HepG2 (cell line): ENCODE data around the gene MCC. TPM values are rescaled to one million over a fixed set of nuclear protein-coding genes. Genes with fewer than 3 reads are reported as not detected.

Experiments used
- ARID4A ChIP-seq: sonication (generic); formaldehyde crosslinking; IDR thresholded peaks from 2 replicates; pipeline ENCODE4 v1.5.0; 2020; ENCODE audit warnings: mild to moderate bottlenecking, missing genetic modification reagents, borderline replicate concordance
- BORCS8-MEF2B ChIP-seq: sonication (generic); formaldehyde crosslinking; IDR thresholded peaks from 2 replicates; pipeline ENCODE4 v1.8.0; 2022; ENCODE audit warnings: mild to moderate bottlenecking, missing genetic modification reagents
- HMGXB3 ChIP-seq: sonication (generic); formaldehyde crosslinking; IDR thresholded peaks from 2 replicates; pipeline ENCODE4 v1.4.0; 2020; ENCODE audit warnings: missing genetic modification reagents, borderline replicate concordance
- KDM1A ChIP-seq: IDR thresholded peaks from 2 replicates; pipeline ENCODE4 v1.6.1; 2016; ENCODE audit warnings: missing compliant biosample characterization
- NFIC ChIP-seq: IDR thresholded peaks from 2 replicates; pipeline ENCODE4 v1.6.1; 2012; ENCODE audit warnings: mild to moderate bottlenecking, low read length, inconsistent platforms
- ZBTB46 ChIP-seq: sonication (generic); formaldehyde crosslinking; IDR thresholded peaks from 2 replicates; pipeline ENCODE4 v1.4.0; 2020; ENCODE audit warnings: mild to moderate bottlenecking, missing genetic modification reagents, borderline replicate concordance
- ZNF251 ChIP-seq: sonication (generic); formaldehyde crosslinking; IDR thresholded peaks from 2 replicates; pipeline ENCODE4 v1.9.0; 2021; ENCODE audit warnings: mild to moderate bottlenecking, missing genetic modification reagents
- ZNF296 ChIP-seq: sonication (generic); formaldehyde crosslinking; conservative IDR thresholded peaks from 2 replicates; pipeline ENCODE4 v1.5.0; 2020; ENCODE audit warnings: mild to moderate bottlenecking, missing genetic modification reagents
- ZNF550 ChIP-seq: sonication (generic); formaldehyde crosslinking; IDR thresholded peaks from 2 replicates; pipeline ENCODE4 v1.4.0; 2020; ENCODE audit warnings: mild to moderate bottlenecking, missing genetic modification reagents, borderline replicate concordance
- ZNF552 ChIP-seq: sonication (generic); formaldehyde crosslinking; IDR thresholded peaks from 2 replicates; pipeline ENCODE4 v1.9.0; 2022; ENCODE audit warnings: missing genetic modification reagents, mild to moderate bottlenecking, borderline replicate concordance
- ZNF740 ChIP-seq: sonication (generic); formaldehyde crosslinking; IDR thresholded peaks from 2 replicates; pipeline ENCODE4 v1.4.0; 2020; ENCODE audit warnings: missing genetic modification reagents
- ZNF75D ChIP-seq: sonication (generic); formaldehyde crosslinking; IDR thresholded peaks from 2 replicates; pipeline ENCODE4 v1.8.1; 2023; ENCODE audit warnings: missing genetic modification reagents, mild to moderate bottlenecking, borderline replicate concordance
- ZNF800 ChIP-seq: sonication (generic); formaldehyde crosslinking; IDR thresholded peaks from 2 replicates; pipeline ENCODE4 v1.4.0; 2020; ENCODE audit warnings: missing genetic modification reagents
- polyA plus RNA-seq, 8 experiments: library from polyadenylated mRNA; depleted of rRNA in 3 of 8; stranded (reverse) in 7 of 8; unstranded in 1 of 8; fragments of >200 nt; fragmentation: Illumina TruSeq in 4 of 8; extraction: Trizol in 4 of 8; gene quantifications; 2 replicates each; pipeline versions ENCODE4 v1.2.1 to v1.2.3, GENCODE V29; 2011 to 2016; ENCODE audit warnings: low read depth in 4 of 8, missing spikeins in 1 of 8, mixed read lengths in 1 of 8; ENCODE audit not compliant: insufficient read depth in 1 of 8
- total RNA-seq, 5 experiments: library from RNA; depleted of rRNA; stranded (reverse); fragments of >200 nt; fragmentation: Illumina TruSeq; extraction: Trizol; gene quantifications; 2 replicates each; pipeline ENCODE4 v1.2.3, GENCODE V29; 2016; ENCODE audit warnings: low read depth in 1 of 5

Gene MCC
- total and polyA plus RNA-seq, 2 of the 13 experiments (the other 11 are each of a cell fraction or from before 2014, with no cell fraction given), result 0.55 to 2.4 TPM

GRCh38 chr5:113513384-113514288, 25.4 kb upstream of the MCC start, which contains the start of gene YTHDC2 (continued):
- TF ChIP-seq ZNF550 (CRISPR knock-in tag) (no peak), HMGXB3 (CRISPR knock-in tag) (peak; percentile 67; the same call in 1 of the 2 replicates), NFIC (no peak), ARID4A (CRISPR knock-in tag) (peak; percentile 88), ZNF800 (CRISPR knock-in tag) (0 out of 2 replicates have a peak, but pooled peaks have one; percentile 58), ZNF296 (no peak), ZBTB46 (CRISPR knock-in tag) (peak; percentile 82; the same call in 1 of the 2 replicates), ZNF75D (CRISPR knock-in tag) (no peak), ZNF740 (CRISPR knock-in tag) (0 out of 2 replicates have a peak, but pooled peaks have one; percentile 57), ZNF251 (CRISPR knock-in tag) (no peak), KDM1A (CRISPR knock-in tag) (no peak), ZNF552 (CRISPR knock-in tag) (no peak), BORCS8-MEF2B (CRISPR knock-in tag) (peak; percentile 70)
